ENCODE measurements around the gene COL4A2.

DNA sequence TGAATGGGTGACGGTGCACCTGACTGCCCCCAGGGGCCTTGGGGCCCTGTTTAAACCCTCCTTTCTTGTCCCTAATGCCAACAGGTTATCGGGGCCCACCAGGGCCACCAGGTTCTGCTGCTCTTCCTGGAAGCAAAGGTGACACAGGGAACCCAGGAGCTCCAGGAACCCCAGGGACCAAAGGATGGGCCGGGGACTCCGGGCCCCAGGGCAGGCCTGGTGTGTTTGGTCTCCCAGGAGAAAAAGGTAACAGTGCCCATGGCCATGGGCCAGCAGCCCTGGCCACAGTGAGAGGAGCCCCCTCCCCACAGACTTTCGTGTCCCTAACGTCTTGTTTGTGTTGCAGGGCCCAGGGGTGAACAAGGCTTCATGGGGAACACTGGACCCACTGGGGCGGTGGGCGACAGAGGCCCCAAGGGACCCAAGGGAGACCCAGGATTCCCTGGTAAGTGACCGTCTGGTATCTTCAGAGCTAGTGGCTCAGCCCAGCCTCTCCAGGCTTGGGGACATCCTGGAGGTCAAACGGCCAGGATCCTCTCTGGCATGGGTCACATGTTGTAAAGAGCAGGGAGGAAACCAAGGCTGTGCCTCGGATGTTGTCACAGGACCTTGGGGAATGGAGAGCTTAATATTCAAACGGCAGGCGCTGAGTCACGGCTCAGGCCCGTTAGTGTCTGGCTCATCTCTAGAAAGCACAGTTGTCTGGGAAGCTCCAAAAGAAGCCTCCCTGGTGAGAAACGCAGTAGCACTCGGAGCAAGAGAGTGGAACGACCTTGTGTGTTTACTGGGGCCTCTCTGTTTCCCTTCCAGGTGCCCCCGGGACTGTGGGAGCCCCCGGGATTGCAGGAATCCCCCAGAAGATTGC is 196.2 kb downstream of the COL4A2 start:
- TF ChIP-seq, protein P1, sequence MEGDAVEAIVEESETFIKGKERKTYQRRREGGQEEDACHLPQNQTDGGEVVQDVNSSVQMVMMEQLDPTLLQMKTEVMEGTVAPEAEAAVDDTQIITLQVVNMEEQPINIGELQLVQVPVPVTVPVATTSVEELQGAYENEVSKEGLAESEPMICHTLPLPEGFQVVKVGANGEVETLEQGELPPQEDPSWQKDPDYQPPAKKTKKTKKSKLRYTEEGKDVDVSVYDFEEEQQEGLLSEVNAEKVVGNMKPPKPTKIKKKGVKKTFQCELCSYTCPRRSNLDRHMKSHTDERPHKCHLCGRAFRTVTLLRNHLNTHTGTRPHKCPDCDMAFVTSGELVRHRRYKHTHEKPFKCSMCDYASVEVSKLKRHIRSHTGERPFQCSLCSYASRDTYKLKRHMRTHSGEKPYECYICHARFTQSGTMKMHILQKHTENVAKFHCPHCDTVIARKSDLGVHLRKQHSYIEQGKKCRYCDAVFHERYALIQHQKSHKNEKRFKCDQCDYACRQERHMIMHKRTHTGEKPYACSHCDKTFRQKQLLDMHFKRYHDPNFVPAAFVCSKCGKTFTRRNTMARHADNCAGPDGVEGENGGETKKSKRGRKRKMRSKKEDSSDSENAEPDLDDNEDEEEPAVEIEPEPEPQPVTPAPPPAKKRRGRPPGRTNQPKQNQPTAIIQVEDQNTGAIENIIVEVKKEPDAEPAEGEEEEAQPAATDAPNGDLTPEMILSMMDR (IDR thresholded peaks at IDR 0.05; ENCODE audit: low read length) = no peak
- no peak for TF ChIP-seq EZH2 (IDR thresholded peaks at IDR 0.05; ENCODE audit: borderline replicate concordance, low read length)
